ENCODE results near the gene CECR2.
"Not testable (repeated sequence)": the region's sequence is repeated elsewhere in the genome, so short reads cannot be mapped to it uniquely, and the experiment has no call there.

DNA sequence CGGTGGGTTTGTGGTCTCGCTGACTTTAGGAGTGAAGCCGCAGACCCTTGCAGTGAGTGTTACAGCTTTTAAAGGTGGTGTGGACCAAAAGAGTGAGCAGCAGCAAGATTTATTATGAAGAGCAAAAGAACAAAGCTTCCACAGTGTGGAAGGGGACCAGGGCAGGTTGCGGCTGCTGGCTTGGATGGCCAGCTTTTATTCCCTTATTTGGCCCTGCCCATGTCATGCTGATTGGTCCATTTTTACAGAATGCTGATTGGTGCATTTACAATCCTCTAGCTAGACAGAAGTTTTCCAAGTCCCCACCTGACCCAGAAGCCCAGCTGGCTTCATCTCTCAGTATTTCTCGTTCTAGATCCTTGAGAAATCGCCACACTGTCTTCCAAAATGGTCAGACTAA, 58.3 kb downstream of the CECR2 start:
- TF ChIP-seq, protein P1, sequence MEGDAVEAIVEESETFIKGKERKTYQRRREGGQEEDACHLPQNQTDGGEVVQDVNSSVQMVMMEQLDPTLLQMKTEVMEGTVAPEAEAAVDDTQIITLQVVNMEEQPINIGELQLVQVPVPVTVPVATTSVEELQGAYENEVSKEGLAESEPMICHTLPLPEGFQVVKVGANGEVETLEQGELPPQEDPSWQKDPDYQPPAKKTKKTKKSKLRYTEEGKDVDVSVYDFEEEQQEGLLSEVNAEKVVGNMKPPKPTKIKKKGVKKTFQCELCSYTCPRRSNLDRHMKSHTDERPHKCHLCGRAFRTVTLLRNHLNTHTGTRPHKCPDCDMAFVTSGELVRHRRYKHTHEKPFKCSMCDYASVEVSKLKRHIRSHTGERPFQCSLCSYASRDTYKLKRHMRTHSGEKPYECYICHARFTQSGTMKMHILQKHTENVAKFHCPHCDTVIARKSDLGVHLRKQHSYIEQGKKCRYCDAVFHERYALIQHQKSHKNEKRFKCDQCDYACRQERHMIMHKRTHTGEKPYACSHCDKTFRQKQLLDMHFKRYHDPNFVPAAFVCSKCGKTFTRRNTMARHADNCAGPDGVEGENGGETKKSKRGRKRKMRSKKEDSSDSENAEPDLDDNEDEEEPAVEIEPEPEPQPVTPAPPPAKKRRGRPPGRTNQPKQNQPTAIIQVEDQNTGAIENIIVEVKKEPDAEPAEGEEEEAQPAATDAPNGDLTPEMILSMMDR (IDR thresholded peaks at IDR 0.05 in 4 of 5, conservative IDR thresholded peaks at IDR 0.05 in 1 of 5): not testable (repeated sequence)
- not testable (repeated sequence) for TF ChIP-seq POLR2A (IDR thresholded peaks at IDR 0.05)

Data from gastrocnemius medialis (tissue), 4 donors.